PC-9 (cell line): Measurements from ENCODE around the gene MCM5. TPM values are rescaled to one million over a fixed set of nuclear protein-coding genes. Genes with fewer than 3 reads are reported as not detected.

Experiments used
- total RNA-seq: library from RNA; stranded (reverse); gene quantifications from 2 replicates; pipeline ENCODE4 v1.2.3, GENCODE V29; 2021

The MCM5 gene
- total RNA-seq, 1 experiment from 2014 or later, result 115 TPM

Other genes starting within 250 kb of the MCM5 start
- 29.2 and 31.1 TPM in 2 replicates for gene HMGXB4, start 142.6 kb upstream of the MCM5 start, total RNA-seq
- 43.6 and 45.1 TPM in 2 replicates for gene TOM1, start 100.2 kb upstream of the MCM5 start, total RNA-seq
- gene HMOX1, start 19.0 kb upstream of the MCM5 start, total RNA-seq, result 18.4 and 23.7 TPM in 2 replicates
- 0.70 and 0.95 TPM in 2 replicates for gene RASD2, start 140.7 kb downstream of the MCM5 start, total RNA-seq
- 5.0 and 5.8 TPM in 2 replicates for gene MB, start 217.2 kb downstream of the MCM5 start, total RNA-seq
- gene APOL6, start 248.3 kb downstream of the MCM5 start, total RNA-seq, result 16.7 and 18.6 TPM in 2 replicates